CD14-positive monocyte (primary cell): ENCODE data around the gene PKD1. TPM values are rescaled to one million over a fixed set of nuclear protein-coding genes. Genes with fewer than 3 reads are reported as not detected.

ENCODE experiments used
- DNase-seq, 3 donors: peaks; one replicate each; pipeline ENCODE4 v3.0.0-alpha.2; 2011 to 2022
- H2AFZ ChIP-seq: 2 replicates; pipeline ENCODE4 v1.6.0; 2012; ENCODE audit warnings: mild to moderate bottlenecking, low read depth, low read length, inconsistent platforms; ENCODE audit not compliant: insufficient read depth, poor library complexity, severe bottlenecking
- H3K27ac ChIP-seq, 2 donors: 1 replicate in 1 of 2; 2 replicates in 1 of 2; pipeline ENCODE4 v1.5.1; 2012 to 2013; ENCODE audit warnings: low read length in 2 of 2, control low read depth in 1 of 2, inconsistent platforms in 1 of 2, low read depth in 1 of 2, mild to moderate bottlenecking in 1 of 2
- H3K27me3 ChIP-seq, 2 donors: one replicate each; pipeline versions ENCODE4 v1.6.0 to v1.6.1; 2011 to 2013; ENCODE audit warnings: low read length in 2 of 2; ENCODE audit not compliant: control insufficient read depth in 2 of 2, insufficient read depth in 2 of 2
- H3K36me3 ChIP-seq, 2 donors: replicated peaks in 1 of 2; 1 replicate in 1 of 2; 2 replicates in 1 of 2; pipeline versions ENCODE4 v1.5.1 to v1.6.1; 2012 to 2013; ENCODE audit warnings: low read length in 2 of 2, control low read depth in 1 of 2, inconsistent platforms in 1 of 2, mild to moderate bottlenecking in 1 of 2; ENCODE audit not compliant: insufficient read depth in 2 of 2, control insufficient read depth in 1 of 2
- H3K4me1 ChIP-seq, 2 donors: 1 replicate in 1 of 2; 2 replicates in 1 of 2; pipeline versions ENCODE4 v1.5.1 to v1.6.1; 2012 to 2013; ENCODE audit warnings: low read length in 2 of 2, control low read depth in 1 of 2, inconsistent platforms in 1 of 2, mild to moderate bottlenecking in 1 of 2, moderate library complexity in 1 of 2; ENCODE audit not compliant: insufficient read depth in 2 of 2, control insufficient read depth in 1 of 2
- H3K4me2 ChIP-seq: replicated peaks from 2 replicates; pipeline ENCODE3; 2012; ENCODE audit warnings: low read length, moderate library complexity, mild to moderate bottlenecking; ENCODE audit not compliant: poor library complexity, severe bottlenecking; ENCODE audit errors: extremely low read depth
- H3K4me3 ChIP-seq, 3 experiments: fragments of 200-600 bp in 1 of 3; sonication (generic) in 1 of 3; replicated peaks in 1 of 3; 1 replicate in 2 of 3; 2 replicates in 1 of 3; pipeline ENCODE4 v1.5.1; 2011 to 2013; ENCODE audit warnings: low read length in 3 of 3, mild to moderate bottlenecking in 3 of 3, control low read depth in 2 of 3, low read depth in 2 of 3, inconsistent platforms in 1 of 3, moderate library complexity in 1 of 3
- H3K79me2 ChIP-seq: 2 replicates; pipeline ENCODE4 v1.6.0; 2012; ENCODE audit warnings: mild to moderate bottlenecking, control low read depth, inconsistent platforms, low read length, moderate library complexity; ENCODE audit not compliant: insufficient read depth
- H3K9ac ChIP-seq: 2 replicates; pipeline ENCODE4 v1.6.0; 2017; ENCODE audit warnings: low read length, mild to moderate bottlenecking; ENCODE audit not compliant: insufficient read depth, poor library complexity, severe bottlenecking
- H3K9me3 ChIP-seq, 2 donors: replicated peaks in 1 of 2; 1 replicate in 1 of 2; 2 replicates in 1 of 2; pipeline versions ENCODE4 v1.5.1 to v1.6.1; 2012 to 2013; ENCODE audit warnings: low read length in 2 of 2, control low read depth in 1 of 2; ENCODE audit not compliant: control insufficient read depth in 1 of 2, insufficient read depth in 1 of 2
- H4K20me1 ChIP-seq: 2 replicates; pipeline ENCODE4 v1.6.0; 2012; ENCODE audit warnings: mild to moderate bottlenecking, low read length, control low read depth, moderate library complexity; ENCODE audit not compliant: insufficient read depth
- H3K27ac Mint-ChIP-seq, 7 donors: one replicate each; pipeline ENCODE4 v1.8.0; 2020; ENCODE audit warnings: mild to moderate bottlenecking in 7 of 7, mixed read lengths in 7 of 7, moderate library complexity in 6 of 7, inconsistent platforms in 2 of 7
- H3K27me3 Mint-ChIP-seq, 3 donors: one replicate each; pipeline ENCODE4 v1.8.0; 2021 to 2022; ENCODE audit warnings: low read depth in 3 of 3, mild to moderate bottlenecking in 3 of 3, mixed read lengths in 3 of 3, moderate library complexity in 3 of 3, inconsistent platforms in 1 of 3
- H3K36me3 Mint-ChIP-seq, 2 donors: one replicate each; pipeline ENCODE4 v1.8.0; 2020; ENCODE audit warnings: mixed read lengths in 2 of 2, inconsistent platforms in 1 of 2, mild to moderate bottlenecking in 1 of 2
- H3K4me1 Mint-ChIP-seq: one replicate; pipeline ENCODE4 v1.8.0; 2020; ENCODE audit warnings: mild to moderate bottlenecking, mixed read lengths
- H3K4me3 Mint-ChIP-seq, 2 donors: one replicate each; pipeline ENCODE4 v1.8.0; 2020; ENCODE audit warnings: mild to moderate bottlenecking in 2 of 2, mixed read lengths in 2 of 2, moderate library complexity in 1 of 2
- H3K9me3 Mint-ChIP-seq, 7 donors: one replicate each; pipeline ENCODE4 v1.8.0; 2020 to 2022; ENCODE audit warnings: mixed read lengths in 7 of 7, mild to moderate bottlenecking in 6 of 7, moderate library complexity in 6 of 7, inconsistent platforms in 2 of 7
- CTCF ChIP-seq: fragments of 200-600 bp; IDR thresholded peaks from one replicate; pipeline ENCODE4 v1.8.0; 2022; ENCODE audit warnings: antibody characterized with exemption, mild to moderate bottlenecking
- WGBS: methylation state at CpG from one replicate; pipeline ENCODE4 v1.1.5; 2013; ENCODE audit warnings: missing lambda C conversion rate; ENCODE audit not compliant: insufficient coverage; 5-methylcytosine and 5-hydroxymethylcytosine counted together
- intact Hi-C, 2 donors: fragments of 100-400 bp; cut with micrococcal nuclease; formaldehyde crosslinking; loops; one replicate each; pipeline versions ENCODE4 v1.15.0 to v1.15.1; 2023
- polyA plus RNA-seq, 3 donors: library from polyadenylated mRNA; depleted of rRNA in 1 of 3; unstranded in 2 of 3; stranded (reverse) in 1 of 3; fragments of 300-500 nt in 2 of 3; fragments of >200 nt in 1 of 3; fragmentation: Illumina TruSeq in 2 of 3; gene quantifications; 1 replicate in 2 of 3; 2 replicates in 1 of 3; pipeline ENCODE4 v1.2.3, GENCODE V29; 2012 to 2021

The PKD1 gene
- polyA plus RNA-seq, 3 donors, result 0.22 to 53.8 (median 1.6) TPM

- peaks cover 0 to 3% (median 0%) of the 10 kb centered on the region in 3 donors for H3K27me3 Mint-ChIP-seq
- H3K27ac ChIP-seq, result no peak overlapping the region
- H3K4me1 Mint-ChIP-seq, result no peaks in the 10 kb centered on the region
- peaks cover 69 to 92% of the 10 kb centered on the region in 2 donors for H3K36me3 Mint-ChIP-seq
- intact Hi-C loops, result no loop called here
- H4K20me1 ChIP-seq, result no peaks in the 10 kb centered on the region
- DNase-seq, result no peak
- H3K4me3 ChIP-seq, result no peak overlapping the region
- H3K4me2 ChIP-seq, result no peak overlapping the region
- H3K27me3 ChIP-seq, result no peaks in the 10 kb centered on the region
- 98% methylated on average over 24 of the region's 24 CpGs for WGBS
- H3K9ac ChIP-seq, result no peak overlapping the region
- no peak for TF ChIP-seq CTCF
- peaks cover 67 to 91% of the 10 kb centered on the region in 2 donors for H3K36me3 ChIP-seq
- no peaks in the 10 kb centered on the region for H3K9me3 Mint-ChIP-seq
- H3K9me3 ChIP-seq, result no peaks in the 10 kb centered on the region
- H3K4me3 Mint-ChIP-seq, result no peak overlapping the region
- H2AFZ ChIP-seq, result no peak overlapping the region
- no peak overlapping the region for H3K27ac Mint-ChIP-seq
- no peaks in the 10 kb centered on the region for H3K4me1 ChIP-seq
- H3K79me2 ChIP-seq, result no peaks in the 10 kb centered on the region
Observed at GRCh38 chr16:2075631-2076030, 60.1 kb downstream of the PKD1 start.

- H3K79me2 ChIP-seq, result no peaks in the 10 kb centered on the region
Observed at GRCh38 chr16:2074071-2074470, 61.6 kb downstream of the PKD1 start.

More at GRCh38 chr16:2074071-2074470, 61.6 kb downstream of the PKD1 start:
- no peaks in the 10 kb centered on the region for H3K4me1 ChIP-seq
- no peak for TF ChIP-seq CTCF
- H2AFZ ChIP-seq, result no peak overlapping the region
- Mint-ChIP-seq H3K36me3 (peaks cover 67 to 94% of the 10 kb centered on the region in 2 donors), H3K9me3 (no peaks in the 10 kb centered on the region), H3K27ac (peak overlapping the region in 1 of 7 donors; percentile 46), H3K4me3 (no peak overlapping the region), H3K27me3 (peaks cover 0 to 3% (median 0%) of the 10 kb centered on the region in 3 donors), H3K4me1 (no peaks in the 10 kb centered on the region)
- H3K27me3 ChIP-seq, result no peaks in the 10 kb centered on the region
- 97% methylated on average over 20 of the region's 20 CpGs for WGBS
- no peaks in the 10 kb centered on the region for H3K9me3 ChIP-seq
- H3K36me3 ChIP-seq, result peaks cover 63 to 88% of the 10 kb centered on the region in 2 donors
- no peak for DNase-seq
- H3K4me2 ChIP-seq, result no peak overlapping the region
- intact Hi-C loops, result no loop called here
- H4K20me1 ChIP-seq, result no peaks in the 10 kb centered on the region
- no peak overlapping the region for H3K9ac ChIP-seq
- H3K27ac ChIP-seq, result no peak overlapping the region
- H3K4me3 ChIP-seq, result no peak overlapping the region
